Stomach (tissue), 4 donors: ENCODE data around the gene CPT1C.

Experiments used
- CTCF ChIP-seq, 7 experiments: fragments of 450-650 bp in 4 of 7; fragments of 200-600 bp in 3 of 7; sonication (generic) in 3 of 7; IDR thresholded peaks; one replicate each; pipeline ENCODE4 v1.5.1; 2016 to 2019; ENCODE audit warnings: antibody characterized with exemption in 7 of 7, control low read depth in 2 of 7, mild to moderate bottlenecking in 1 of 7
- EP300 ChIP-seq: sonication (generic); formaldehyde crosslinking; IDR thresholded peaks from one replicate; pipeline ENCODE4 v1.6.1; 2017; ENCODE audit warnings: antibody characterized with exemption
- POLR2A ChIP-seq, 4 donors: fragments of 450-650 bp; IDR thresholded peaks; one replicate each; pipeline ENCODE4 v1.6.1; 2016; ENCODE audit warnings: antibody characterized with exemption in 4 of 4, control low read depth in 2 of 4, mild to moderate bottlenecking in 1 of 4, moderate library complexity in 1 of 4

GRCh38 chr19:49680421-49681351, 10.2 kb upstream of the CPT1C start:
- TF ChIP-seq POLR2A (IDR thresholded peaks at IDR 0.05): no peak
- peak in 5 of 7 experiments; percentile 87 to 100 (median 100) for TF ChIP-seq CTCF (IDR thresholded peaks at IDR 0.05)
- TF ChIP-seq EP300: no peak
